Gastroesophageal sphincter (tissue), 3 donors: ENCODE data around the gene MGAT5B.

Experiments used
- POLR2A ChIP-seq, 2 donors: fragments of 450-650 bp; IDR thresholded peaks; one replicate each; pipeline ENCODE4 v1.6.1; 2017; ENCODE audit warnings: antibody characterized with exemption in 2 of 2, mild to moderate bottlenecking in 2 of 2, moderate library complexity in 1 of 2
- POLR2AphosphoS5 ChIP-seq: sonication (generic); formaldehyde crosslinking; IDR thresholded peaks from one replicate; pipeline ENCODE4 v1.6.1; 2017; ENCODE audit warnings: antibody characterized with exemption
- TF ChIP-seq, protein P1 (sequence below), 4 experiments: fragments of 200-600 bp in 2 of 4; fragments of 450-650 bp in 2 of 4; sonication (generic) in 1 of 4; IDR thresholded peaks; one replicate each; pipeline ENCODE4 v1.5.1; 2017 to 2019; ENCODE audit warnings: antibody characterized with exemption in 4 of 4, mild to moderate bottlenecking in 2 of 4, moderate library complexity in 2 of 4

GRCh38 chr17:76947309-76947708 is 79.1 kb downstream of the MGAT5B start:
- TF ChIP-seq POLR2A (IDR thresholded peaks at IDR 0.05), result no peak
- TF ChIP-seq, protein P1, sequence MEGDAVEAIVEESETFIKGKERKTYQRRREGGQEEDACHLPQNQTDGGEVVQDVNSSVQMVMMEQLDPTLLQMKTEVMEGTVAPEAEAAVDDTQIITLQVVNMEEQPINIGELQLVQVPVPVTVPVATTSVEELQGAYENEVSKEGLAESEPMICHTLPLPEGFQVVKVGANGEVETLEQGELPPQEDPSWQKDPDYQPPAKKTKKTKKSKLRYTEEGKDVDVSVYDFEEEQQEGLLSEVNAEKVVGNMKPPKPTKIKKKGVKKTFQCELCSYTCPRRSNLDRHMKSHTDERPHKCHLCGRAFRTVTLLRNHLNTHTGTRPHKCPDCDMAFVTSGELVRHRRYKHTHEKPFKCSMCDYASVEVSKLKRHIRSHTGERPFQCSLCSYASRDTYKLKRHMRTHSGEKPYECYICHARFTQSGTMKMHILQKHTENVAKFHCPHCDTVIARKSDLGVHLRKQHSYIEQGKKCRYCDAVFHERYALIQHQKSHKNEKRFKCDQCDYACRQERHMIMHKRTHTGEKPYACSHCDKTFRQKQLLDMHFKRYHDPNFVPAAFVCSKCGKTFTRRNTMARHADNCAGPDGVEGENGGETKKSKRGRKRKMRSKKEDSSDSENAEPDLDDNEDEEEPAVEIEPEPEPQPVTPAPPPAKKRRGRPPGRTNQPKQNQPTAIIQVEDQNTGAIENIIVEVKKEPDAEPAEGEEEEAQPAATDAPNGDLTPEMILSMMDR (IDR thresholded peaks at IDR 0.05), result no peak
- no peak for TF ChIP-seq POLR2AphosphoS5
